GM21786 (cell line): ENCODE data around the gene ABCA7.
A peak's percentile ranks its signal among the peaks of the same experiment; 100 is the strongest.

Experiments
- ATAC-seq: cut with Tn5 transposase; IDR thresholded peaks from one replicate; pipeline ENCODE4 v1.9.1; 2021; ENCODE audit not compliant: unreplicated experiment

ABCA7 gene

GRCh38 chr19:1070931-1071791 is 31.3 kb downstream of the ABCA7 start:
- no peak for ATAC-seq

DNA sequence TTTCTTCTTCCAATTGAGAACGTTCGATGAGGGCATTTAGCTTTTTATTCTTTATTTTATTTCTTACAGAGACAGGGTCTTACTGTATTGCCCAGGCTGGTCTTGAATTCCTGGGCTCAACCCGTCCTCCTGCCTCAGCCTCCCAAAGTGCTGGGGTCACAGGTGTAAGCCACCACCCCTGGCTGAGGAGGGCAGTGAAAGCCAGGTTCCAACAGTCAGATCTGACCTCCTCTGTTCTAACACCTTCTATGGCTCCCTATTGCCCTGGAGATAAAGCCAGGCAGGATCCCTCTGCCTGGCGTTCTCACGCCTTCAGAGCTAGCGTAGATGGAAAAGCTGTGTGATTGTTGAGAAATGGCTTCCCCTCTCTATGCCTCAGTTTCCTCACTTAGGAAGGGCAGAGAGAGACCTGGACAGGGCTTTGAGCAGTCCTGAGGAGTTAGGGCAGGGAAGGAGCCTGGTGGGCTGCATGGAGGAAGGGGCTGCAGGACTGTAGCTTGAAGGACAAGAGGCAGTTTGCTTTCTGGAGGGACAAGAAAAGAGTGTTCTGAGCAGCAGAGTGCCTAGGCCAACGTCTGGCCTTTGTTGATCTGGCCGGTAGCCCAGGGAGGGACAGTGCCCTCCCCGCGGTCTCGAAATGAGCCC is 32.6 kb downstream of the ABCA7 start:
- ATAC-seq = no peak

DNA sequence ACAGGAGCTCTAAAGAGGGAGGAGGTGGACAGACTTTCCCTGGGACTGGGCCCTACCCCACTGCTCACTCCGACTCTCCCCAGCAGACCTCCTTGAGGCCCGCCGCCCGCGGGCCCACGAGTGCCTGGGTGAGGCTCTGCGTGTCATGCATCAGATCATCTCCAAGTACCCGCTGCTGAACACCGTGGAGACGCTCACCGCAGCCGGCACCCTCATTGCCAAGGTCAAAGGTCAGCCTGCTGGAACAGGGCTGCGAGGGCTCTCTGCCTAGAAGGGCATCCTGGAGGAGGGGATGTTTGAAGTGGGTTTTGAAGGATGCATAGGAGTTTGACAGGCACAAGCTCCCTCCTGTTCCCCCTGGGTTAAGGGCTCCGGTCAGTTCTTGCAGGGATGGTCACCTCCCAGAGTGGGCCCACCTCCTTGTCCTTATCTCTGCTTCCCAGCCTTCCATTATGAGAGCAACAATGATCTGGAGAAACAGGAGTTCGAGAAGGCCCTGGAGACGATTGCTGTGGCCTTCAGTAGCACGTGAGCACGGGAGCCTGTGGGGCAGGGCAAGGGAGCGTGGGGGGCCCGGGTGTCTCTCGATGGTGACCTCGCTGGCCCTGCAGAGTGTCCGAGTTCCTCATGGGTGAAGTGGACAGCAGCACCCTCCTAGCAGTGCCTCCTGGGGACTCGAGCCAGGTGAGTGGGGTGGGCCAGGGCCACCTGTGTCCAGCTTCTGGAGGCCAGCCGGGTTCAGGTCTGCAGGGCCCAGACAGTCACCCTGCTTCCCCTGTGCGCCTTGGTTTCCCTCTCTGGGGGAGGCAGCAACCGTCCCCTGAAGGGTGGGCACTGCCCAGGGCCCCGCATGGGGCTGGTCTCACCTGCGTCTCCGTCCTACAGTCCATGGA is 33.4 kb downstream of the ABCA7 start:
- no peak for ATAC-seq

- no peak for ATAC-seq
Measured at GRCh38 chr19:1073956-1074517, 34.1 kb downstream of the ABCA7 start.

GRCh38 chr19:1074544-1075283 is 34.8 kb downstream of the ABCA7 start:
- ATAC-seq = no peak

- ATAC-seq = no peak
Measured at GRCh38 chr19:1076046-1076386, 36.1 kb downstream of the ABCA7 start.

- ATAC-seq = peak; percentile 65
Measured at GRCh38 chr19:1076951-1077350, 37.0 kb downstream of the ABCA7 start.

DNA sequence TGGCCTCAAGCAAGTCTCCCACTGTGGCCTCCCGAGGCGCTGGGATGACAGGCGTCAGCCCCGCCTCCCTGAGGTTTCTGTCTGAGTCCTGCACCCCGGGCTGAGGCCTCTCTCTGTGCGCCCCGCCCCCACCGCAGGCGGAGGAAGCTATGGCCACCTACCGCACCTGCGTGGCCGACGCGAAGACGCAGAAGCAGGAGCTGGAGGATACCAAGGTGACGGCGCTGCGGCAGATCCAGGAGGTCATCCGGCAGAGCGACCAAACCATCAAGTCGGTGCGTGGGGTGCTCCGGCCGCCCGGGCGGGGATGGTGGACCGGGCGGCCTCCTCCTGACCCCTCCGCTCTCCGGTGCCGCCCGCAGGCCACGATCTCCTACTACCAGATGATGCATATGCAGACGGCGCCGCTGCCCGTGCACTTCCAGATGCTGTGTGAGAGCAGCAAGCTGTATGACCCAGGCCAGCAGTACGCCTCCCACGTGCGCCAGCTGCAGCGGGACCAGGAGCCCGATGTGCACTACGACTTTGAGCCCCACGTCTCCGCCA is 39.7 kb downstream of the ABCA7 start:
- ATAC-seq = no peak

DNA sequence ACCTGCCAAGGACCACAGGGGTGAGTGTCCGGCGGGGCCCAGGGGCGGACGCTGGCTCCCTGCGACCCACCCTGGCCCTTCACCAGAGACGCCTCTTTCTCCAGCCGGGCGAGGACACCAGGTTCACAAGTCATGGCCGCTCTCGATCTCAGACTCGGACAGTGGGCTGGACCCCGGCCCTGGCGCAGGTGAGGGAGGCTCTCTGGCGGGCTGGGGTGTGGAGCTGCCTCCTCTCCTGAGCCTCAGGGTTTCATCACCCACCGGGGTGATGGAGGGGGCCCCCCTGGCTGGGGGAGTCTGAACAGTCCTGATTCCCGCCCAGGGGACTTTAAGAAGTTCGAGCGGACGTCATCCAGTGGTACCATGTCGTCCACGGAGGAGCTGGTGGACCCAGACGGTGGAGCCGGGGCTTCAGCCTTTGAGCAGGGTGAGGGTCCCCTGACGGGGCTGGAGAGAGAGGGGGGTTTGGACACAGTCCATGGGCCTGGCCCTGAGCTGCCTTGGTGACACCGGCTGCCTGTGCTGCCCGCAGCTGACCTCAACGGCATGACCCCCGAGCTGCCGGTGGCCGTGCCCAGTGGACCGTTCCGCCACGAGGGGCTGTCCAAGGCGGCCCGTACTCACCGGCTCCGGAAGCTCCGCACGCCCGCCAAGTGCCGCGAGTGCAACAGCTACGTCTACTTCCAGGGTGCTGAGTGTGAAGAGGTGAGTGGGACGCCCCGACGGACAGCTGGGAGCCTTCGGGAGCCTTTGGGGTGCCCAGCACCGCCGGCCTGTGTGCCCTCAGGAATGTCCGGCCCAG is 40.7 kb downstream of the ABCA7 start:
- ATAC-seq = no peak

- no peak for ATAC-seq
Measured at GRCh38 chr19:1081301-1082164, 41.6 kb downstream of the ABCA7 start.

- ATAC-seq = no peak
Measured at GRCh38 chr19:1082165-1082927, 42.4 kb downstream of the ABCA7 start.

GRCh38 chr19:1082928-1083816 is 43.3 kb downstream of the ABCA7 start:
- no peak for ATAC-seq

- no peak for ATAC-seq
Measured at GRCh38 chr19:1084024-1084868, 44.3 kb downstream of the ABCA7 start.

GRCh38 chr19:1085053-1085658 is 45.2 kb downstream of the ABCA7 start:
- ATAC-seq = no peak

DNA sequence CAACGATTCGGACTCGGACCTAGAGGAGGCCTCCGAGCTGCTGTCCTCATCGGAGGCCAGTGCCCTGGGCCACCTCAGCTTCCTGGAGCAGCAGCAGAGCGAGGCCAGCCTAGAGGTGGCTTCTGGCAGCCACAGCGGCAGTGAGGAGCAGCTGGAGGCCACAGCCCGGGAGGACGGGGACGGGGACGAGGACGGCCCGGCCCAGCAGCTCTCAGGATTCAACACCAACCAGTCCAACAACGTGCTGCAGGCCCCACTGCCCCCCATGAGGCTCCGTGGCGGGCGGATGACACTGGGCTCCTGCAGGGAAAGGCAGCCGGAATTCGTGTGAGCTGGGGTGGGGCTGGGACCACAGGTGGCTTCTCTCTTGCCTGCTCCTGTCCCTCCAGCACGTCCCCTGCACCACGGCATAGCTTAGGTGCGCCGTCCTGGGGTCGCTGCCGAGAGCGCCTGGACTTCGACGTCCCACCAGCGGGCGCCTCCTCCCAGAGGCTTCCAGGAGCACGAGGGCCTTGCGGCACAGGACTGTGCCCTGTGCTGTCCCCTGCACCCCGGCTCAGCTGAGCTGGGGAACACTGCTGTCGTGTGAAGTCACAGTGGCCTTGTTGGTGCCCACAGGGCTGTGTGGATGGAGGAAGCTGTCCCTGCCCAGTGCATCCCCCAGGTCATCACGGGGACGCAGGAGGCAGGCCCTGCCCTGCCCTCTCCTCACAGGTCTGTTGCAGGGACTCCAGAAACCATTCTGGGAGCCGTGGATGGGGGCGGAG is 46.0 kb downstream of the ABCA7 start:
- no peak for ATAC-seq
